H1 (cell line): ENCODE results near the gene FUT2. TPM values are rescaled to one million over a fixed set of nuclear protein-coding genes. Genes with fewer than 3 reads are reported as not detected.

Source experiments
- CTCF ChIA-PET: fragments of 300-600 bp; sonication (Branson Sonifier 250); formaldehyde crosslinking; loops from one replicate; lab custom pipeline; 2021; ENCODE audit not compliant: partially characterized antibody; lab: Charles Lee
- POLR2A ChIA-PET: fragments of 300-600 bp; sonication (Branson Sonifier 250); formaldehyde crosslinking; loops from one replicate; lab custom pipeline; 2021; ENCODE audit warnings: inconsistent platforms; ENCODE audit not compliant: partially characterized antibody; lab: Charles Lee
- DNase-seq, 2 experiments: peaks; one replicate each; pipeline versions ENCODE4 v3.0.0 to v3.0.0-alpha.2; 2010 to 2022; ENCODE audit warnings: low spot score in 2 of 2, low read depth in 1 of 2, mixed read lengths in 1 of 2
- FAIRE-seq: peaks from 2 replicates; lab custom pipeline; 2011; peaks lifted over from hg19 to GRCh38; lab: Jason Lieb, UNC
- H2AFZ ChIP-seq: 2 replicates; pipeline ENCODE4 v1.8.1; 2012; ENCODE audit warnings: low read length, inconsistent platforms
- H2AK5ac ChIP-seq: 2 replicates; pipeline ENCODE4 v1.6.1; 2013; ENCODE audit warnings: low read depth, low read length
- H2BK120ac ChIP-seq: replicated peaks from 2 replicates; pipeline ENCODE3; 2013; ENCODE audit warnings: low read depth, low read length, inconsistent platforms
- H2BK12ac ChIP-seq: 2 replicates; pipeline ENCODE4 v1.6.1; 2013; ENCODE audit warnings: low read depth, low read length
- H2BK15ac ChIP-seq: 2 replicates; pipeline ENCODE4 v1.6.1; 2013; ENCODE audit warnings: low read length
- H2BK20ac ChIP-seq: 2 replicates; pipeline ENCODE4 v1.6.1; 2013; ENCODE audit warnings: low read length
- H2BK5ac ChIP-seq: 2 replicates; pipeline ENCODE4 v1.6.1; 2013; ENCODE audit warnings: low read depth, low read length
- H3K14ac ChIP-seq: 2 replicates; pipeline ENCODE4 v1.6.1; 2013; ENCODE audit warnings: inconsistent platforms; ENCODE audit not compliant: insufficient read length
- H3K18ac ChIP-seq: 2 replicates; pipeline ENCODE4 v1.6.1; 2013; ENCODE audit warnings: low read length; ENCODE audit errors: extremely low read depth
- H3K23ac ChIP-seq: 2 replicates; pipeline ENCODE4 v1.6.1; 2013; ENCODE audit warnings: inconsistent platforms; ENCODE audit not compliant: insufficient read length
- H3K23me2 ChIP-seq: 2 replicates; pipeline ENCODE4 v1.6.1; 2013; ENCODE audit warnings: low read depth, low read length
- H3K27ac ChIP-seq: 2 replicates; pipeline ENCODE4 v1.6.1; 2011; ENCODE audit warnings: low read depth, low read length, inconsistent platforms
- H3K27me3 ChIP-seq, 4 experiments: replicated peaks in 1 of 4; 1 replicate in 1 of 4; 2 replicates in 3 of 4; pipeline versions ENCODE4 v1.6.1 to v1.8.1; 2011 to 2013; ENCODE audit warnings: low read length in 3 of 4, mild to moderate bottlenecking in 3 of 4, inconsistent platforms in 2 of 4, mixed read lengths in 2 of 4, moderate library complexity in 1 of 4; ENCODE audit not compliant: control insufficient read depth in 3 of 4, insufficient read depth in 3 of 4; ENCODE audit errors: extremely low read depth in 1 of 4
- H3K36me3 ChIP-seq, 4 experiments: 2 replicates each; pipeline versions ENCODE4 v1.6.1 to v1.8.1; 2011 to 2013; ENCODE audit warnings: mild to moderate bottlenecking in 4 of 4, low read length in 3 of 4, moderate library complexity in 2 of 4, control low read depth in 1 of 4, inconsistent platforms in 1 of 4; ENCODE audit not compliant: insufficient read depth in 4 of 4, control insufficient read depth in 2 of 4
- H3K4ac ChIP-seq: replicated peaks from 2 replicates; pipeline ENCODE3; 2013; ENCODE audit warnings: low read length, low read depth, mixed read lengths, inconsistent platforms; ENCODE audit not compliant: insufficient read length
- H3K4me1 ChIP-seq, 4 experiments: replicated peaks in 1 of 4; 1 replicate in 1 of 4; 2 replicates in 3 of 4; pipeline versions ENCODE4 v1.6.1 to v1.8.1; 2011 to 2013; ENCODE audit warnings: low read length in 3 of 4, inconsistent platforms in 2 of 4, mixed read lengths in 1 of 4; ENCODE audit not compliant: insufficient read depth in 4 of 4, control insufficient read depth in 3 of 4
- H3K4me2 ChIP-seq, 2 experiments: 2 replicates each; pipeline versions ENCODE4 v1.6.1 to v1.8.1; 2011 to 2013; ENCODE audit warnings: low read depth in 2 of 2, low read length in 2 of 2, control low read depth in 1 of 2, inconsistent platforms in 1 of 2, mild to moderate bottlenecking in 1 of 2; ENCODE audit not compliant: insufficient read depth in 1 of 2
- H3K4me3 ChIP-seq, 4 experiments: fragments of 200-600, 300-600 bp in 1 of 4; sonication (generic), shearing (Covaris generic), sonication (Bioruptor Twin) in 1 of 4; 2 replicates each; pipeline versions ENCODE4 v1.5.1 to v1.8.1; 2011 to 2016; ENCODE audit warnings: low read length in 4 of 4, low read depth in 3 of 4, control low read depth in 2 of 4, inconsistent platforms in 2 of 4, mild to moderate bottlenecking in 2 of 4, mixed read lengths in 1 of 4, moderate library complexity in 1 of 4; ENCODE audit not compliant: insufficient read depth in 2 of 4; ENCODE audit errors: extremely low read depth in 1 of 4
- H3K56ac ChIP-seq: replicated peaks from 2 replicates; pipeline ENCODE3; 2013; ENCODE audit warnings: low read depth, mild to moderate bottlenecking, mixed read lengths, low read length, inconsistent platforms; ENCODE audit not compliant: insufficient read length
- H3K79me1 ChIP-seq: 2 replicates; pipeline ENCODE4 v1.6.1; 2013; ENCODE audit warnings: low read depth, low read length, control low read depth
- H3K79me2 ChIP-seq, 2 experiments: 2 replicates each; pipeline versions ENCODE4 v1.6.1 to v1.8.1; 2012 to 2013; ENCODE audit warnings: low read length in 2 of 2, mild to moderate bottlenecking in 2 of 2, inconsistent platforms in 1 of 2; ENCODE audit not compliant: insufficient read depth in 2 of 2, control insufficient read depth in 1 of 2
- H3K9ac ChIP-seq, 4 experiments: replicated peaks in 1 of 4; 1 replicate in 1 of 4; 2 replicates in 3 of 4; pipeline versions ENCODE4 v1.6.1 to v1.8.1; 2011 to 2013; ENCODE audit warnings: low read depth in 3 of 4, low read length in 3 of 4, control low read depth in 2 of 4, mild to moderate bottlenecking in 2 of 4, moderate library complexity in 2 of 4, inconsistent platforms in 1 of 4; ENCODE audit errors: extremely low read depth in 1 of 4
- H3K9me3 ChIP-seq, 2 experiments: 2 replicates each; pipeline versions ENCODE4 v1.6.1 to v1.8.1; 2012 to 2013; ENCODE audit warnings: mild to moderate bottlenecking in 2 of 2, moderate library complexity in 2 of 2, control low read depth in 1 of 2, inconsistent platforms in 1 of 2, low read depth in 1 of 2, low read length in 1 of 2, mixed read lengths in 1 of 2; ENCODE audit not compliant: insufficient read depth in 2 of 2
- H4K20me1 ChIP-seq, 2 experiments: replicated peaks in 1 of 2; 2 replicates each; pipeline versions ENCODE3 to v1.8.1; 2011 to 2013; ENCODE audit warnings: inconsistent platforms in 2 of 2, low read length in 2 of 2, mild to moderate bottlenecking in 1 of 2; ENCODE audit not compliant: insufficient read depth in 2 of 2, control insufficient read depth in 1 of 2
- H4K5ac ChIP-seq: 2 replicates; pipeline ENCODE4 v1.6.1; 2013; ENCODE audit warnings: low read length, low read depth, mixed read lengths, inconsistent platforms; ENCODE audit not compliant: insufficient read length
- H4K8ac ChIP-seq: 2 replicates; pipeline ENCODE4 v1.8.0; 2013; ENCODE audit warnings: mild to moderate bottlenecking, moderate library complexity, low read length, inconsistent platforms; ENCODE audit not compliant: insufficient read depth; ENCODE audit errors: extremely low read depth
- H4K91ac ChIP-seq: replicated peaks from 2 replicates; pipeline ENCODE3; 2013; ENCODE audit warnings: low read length, mixed read lengths, inconsistent platforms; ENCODE audit not compliant: insufficient read length
- GTF2F1 ChIP-seq: IDR thresholded peaks from 2 replicates; pipeline ENCODE4 v1.6.1; 2012; ENCODE audit warnings: low read depth, low read length, improper control_type of control experiment, borderline replicate concordance
- HDAC6 ChIP-seq: IDR thresholded peaks from one replicate; pipeline ENCODE4 v1.7.1; 2012; ENCODE audit warnings: low read depth, mild to moderate bottlenecking, inconsistent platforms, low read length, moderate library complexity
- KDM5A ChIP-seq: fragments of 200-600 bp; IDR thresholded peaks from 2 replicates; pipeline ENCODE4 v1.7.1; 2012; ENCODE audit warnings: mild to moderate bottlenecking, low read length, inconsistent platforms, mixed read lengths
- NRF1 ChIP-seq: IDR thresholded peaks from 2 replicates; pipeline ENCODE4 v1.6.1; 2011; ENCODE audit warnings: mild to moderate bottlenecking, low read depth, low read length, improper control_type of control experiment
- RNF2 ChIP-seq: fragments of 200-900, 300-1000 bp; sonication (generic); IDR thresholded peaks from 2 replicates; pipeline ENCODE4 v1.7.1; 2016; ENCODE audit warnings: borderline replicate concordance, low read depth, mild to moderate bottlenecking, antibody characterized with exemption, low read length; ENCODE audit not compliant: poor library complexity, severe bottlenecking; ENCODE audit errors: missing control alignments
- SAP30 ChIP-seq: fragments of 300-600 bp; sonication (generic); IDR thresholded peaks from 2 replicates; pipeline ENCODE4 v1.7.1; 2012; ENCODE audit warnings: low read length, moderate library complexity, mild to moderate bottlenecking, inconsistent platforms; ENCODE audit not compliant: insufficient read depth, insufficient replicate concordance
- SP2 ChIP-seq: IDR thresholded peaks from 2 replicates; pipeline ENCODE4 v1.6.1; 2012; ENCODE audit warnings: mild to moderate bottlenecking, low read length, inconsistent platforms
- SUZ12 ChIP-seq: fragments of 200-600 bp; sonication (generic); IDR thresholded peaks from 2 replicates; pipeline ENCODE4 v1.6.1; 2012; ENCODE audit warnings: mild to moderate bottlenecking, inconsistent platforms, low read length, moderate library complexity, mixed read lengths
- TAF7 ChIP-seq: optimal IDR thresholded peaks from 2 replicates; pipeline ENCODE3; 2011; ENCODE audit warnings: low read depth, mild to moderate bottlenecking, inconsistent platforms, low read length, moderate library complexity, borderline replicate concordance
- ZNF274 ChIP-seq: IDR thresholded peaks from 2 replicates; pipeline ENCODE4 v1.7.0; 2012; ENCODE audit warnings: low read length, borderline replicate concordance; ENCODE audit errors: extremely low read depth
- WGBS, 2 experiments: shearing (Covaris generic) in 1 of 2; methylation state at CpG; one replicate each; pipeline versions ENCODE4 v1.1.6 to v1.1.7; 2013 to 2015; ENCODE audit warnings: low lambda C conversion rate in 2 of 2, mixed read lengths in 2 of 2, inconsistent platforms in 1 of 2, low coverage in 1 of 2, missing lambda C conversion rate in 1 of 2; ENCODE audit not compliant: insufficient replicate concordance in 2 of 2, insufficient coverage in 1 of 2, insufficient read length in 1 of 2; ENCODE audit errors: extremely low coverage in 1 of 2, missing lambda C conversion rate in 1 of 2; 5-methylcytosine and 5-hydroxymethylcytosine counted together
- polyA plus RNA-seq, 7 experiments: library from polyadenylated mRNA; depleted of rRNA in 3 of 7; stranded (reverse) in 5 of 7; unstranded in 2 of 7; fragments of >200 nt in 5 of 7; fragments of 200-250 nt in 2 of 7; gene quantifications; 1 replicate in 5 of 7; 2 replicates in 1 of 7; 4 replicates in 1 of 7; pipeline versions ENCODE4 v1.2.1 to v1.2.3, GENCODE V29; 2011 to 2013; ENCODE audit warnings: missing spikeins in 2 of 7, mixed read lengths in 2 of 7
- total RNA-seq: library from RNA; stranded (reverse); fragmentation: NEBNext Ultra II Directional; extraction: Animal tissue kit (Norgen Biotek cat#: 25700); gene quantifications from 2 replicates; pipeline ENCODE4 v1.2.1, GENCODE V29; 2021
- TF ChIP-seq, protein P1 (sequence below): IDR thresholded peaks from 2 replicates; pipeline ENCODE4 v1.6.1; 2011; ENCODE audit warnings: low read length, improper control_type of control experiment

Gene FUT2
- total and polyA plus RNA-seq, 2 of the 8 experiments (the other 6 are each of a cell fraction or from before 2014, with no cell fraction given), result 5.0 to 5.6 TPM

DNA sequence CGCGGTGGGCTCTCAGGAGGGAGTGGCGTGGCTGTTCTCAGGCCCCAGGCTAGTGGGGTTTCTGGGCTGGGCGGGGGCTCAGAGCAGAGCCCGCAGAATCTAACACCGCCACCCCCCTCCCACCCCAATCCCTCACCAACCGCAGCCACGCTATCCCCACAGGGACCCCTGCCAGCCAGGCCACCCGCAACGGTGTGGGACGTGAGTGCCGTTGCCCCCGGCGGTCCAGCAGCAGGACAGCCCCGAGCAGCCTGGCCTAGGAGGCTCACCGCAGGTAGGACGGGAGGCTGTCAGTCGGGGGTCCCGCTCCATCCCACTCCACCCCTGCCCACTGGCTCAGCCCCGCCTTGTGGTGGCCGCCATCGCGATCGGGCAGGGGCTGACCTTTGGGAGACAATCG is 22.8 kb upstream of the FUT2 start, which contains the start of gene NTN5:
TSS of gene NTN5 (minus strand) at position 24 of the 400 bp plus-strand sequence. CDS start 2,031 bp downstream, outside the sequence.
- Histone ChIP-seq H2BK20ac (peak within 1 kb of the TSS; percentile 93; the same call in 1 of the 2 replicates), H3K14ac (no peak within 1 kb of the TSS), H3K4me2 (peak within 1 kb of the TSS; percentile 18 to 38; a peak in 2 of 4 replicates), H4K20me1 (peaks cover 0 to 4% of the 10 kb centered on the region in 2 experiments), H2BK15ac (peak within 1 kb of the TSS; percentile 81; the same call in 1 of the 2 replicates), H3K23me2 (peaks cover 24% of the 10 kb centered on the region; the same call in 1 of the 2 replicates), H3K56ac (no peak within 1 kb of the TSS), H2BK12ac (peak within 1 kb of the TSS; percentile 95; the same call in 1 of the 2 replicates), H3K27me3 (peaks cover 0 to 5% (median 3%) of the 10 kb centered on the region in 4 experiments; a peak in 2 of 7 replicates), H2AFZ (peak within 1 kb of the TSS; percentile 73; the same call in 1 of the 2 replicates), H2BK5ac (peak within 1 kb of the TSS; percentile 91; the same call in 1 of the 2 replicates), H3K4me1 (peaks cover 2 to 23% (median 19%) of the 10 kb centered on the region in 4 experiments), H3K18ac (peak within 1 kb of the TSS; percentile 71), H2AK5ac (no peak within 1 kb of the TSS), H3K36me3 (no peaks in the 10 kb centered on the region), H4K5ac (no peak within 1 kb of the TSS), H3K79me2 (no peaks in the 10 kb centered on the region; a peak in 1 of 4 replicates), H3K79me1 (no peaks in the 10 kb centered on the region), H3K9ac (no peak within 1 kb of the TSS), H3K4me3 (peak within 1 kb of the TSS in 1 of 4 experiments; percentile 15; a peak in 1 of 8 replicates), H3K4ac (peak within 1 kb of the TSS; percentile 91), H3K27ac (no peak within 1 kb of the TSS), H3K23ac (no peak within 1 kb of the TSS), H3K9me3 (peaks cover 0 to 3% of the 10 kb centered on the region in 2 experiments; a peak in 1 of 4 replicates), H2BK120ac (no peak within 1 kb of the TSS), H4K91ac (peak within 1 kb of the TSS; percentile 91), H4K8ac (peak within 1 kb of the TSS; percentile 90)
- ChIA-PET CTCF (interaction anchor here (1.5 to 5.8 kb wide), 8 partner anchors 21 to 139 kb away, joined by 5 to 59 read pairs (median 22); partner anchors contain the start of genes CA11 and FUT2), POLR2A (interaction anchor here (0.8 to 2.0 kb wide), 7 partner anchors 9 to 241 kb away, joined by 3 to 16 read pairs (median 3); partner anchors contain the start of genes CA11 and FUT2)
- 70% methylated on average over 21 of the region's 25 CpGs; no CpG with 5 or more reads in 1 of the 2 experiments for WGBS, 2 experiments
- no peak for DNase-seq
- FAIRE-seq, result no peak
- TF ChIP-seq KDM5A, result no peak
- no peak for TF ChIP-seq SP2
- TF ChIP-seq, protein P1, sequence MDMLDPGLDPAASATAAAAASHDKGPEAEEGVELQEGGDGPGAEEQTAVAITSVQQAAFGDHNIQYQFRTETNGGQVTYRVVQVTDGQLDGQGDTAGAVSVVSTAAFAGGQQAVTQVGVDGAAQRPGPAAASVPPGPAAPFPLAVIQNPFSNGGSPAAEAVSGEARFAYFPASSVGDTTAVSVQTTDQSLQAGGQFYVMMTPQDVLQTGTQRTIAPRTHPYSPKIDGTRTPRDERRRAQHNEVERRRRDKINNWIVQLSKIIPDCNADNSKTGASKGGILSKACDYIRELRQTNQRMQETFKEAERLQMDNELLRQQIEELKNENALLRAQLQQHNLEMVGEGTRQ, result no peak
- TF ChIP-seq TAF7, result no peak
- TF ChIP-seq HDAC6, result no peak
- no peak for TF ChIP-seq SAP30
- no peak for TF ChIP-seq NRF1
- no peak for TF ChIP-seq RNF2
- no peak for TF ChIP-seq ZNF274
- no peak for TF ChIP-seq GTF2F1
- no peak for TF ChIP-seq SUZ12
